ENCODE measurements around the gene CDH23. TPM values are rescaled to one million over a fixed set of nuclear protein-coding genes. Genes with fewer than 3 reads are reported as not detected.
A peak's percentile ranks its signal among the peaks of the same experiment; 100 is the strongest.

CDH23 gene
- total and polyA plus RNA-seq, 9 of the 15 experiments (the other 6 are each of a cell fraction or from before 2014, with no cell fraction given), result 0.18 to 1.2 (median 0.47) TPM

- ChIA-PET CTCF (ENCODE audit: low intra/inter-chr PET ratio) (no interaction called here), POLR2A (interaction anchor here (1.0 to 3.4 kb wide), 6 partner anchors 9 to 170 kb away, joined by 3 to 13 read pairs (median 4); no protein-coding TSS in a partner anchor)
- in situ Hi-C loops (cut with MboI) (no loop called here), intact Hi-C loops (cut with micrococcal nuclease) (loop anchor here (5.0 kb wide), 1 partner anchor 37 kb away; no protein-coding TSS in a partner anchor)
- 18% methylated on average over 7 of the region's 7 CpGs for WGBS (ENCODE audit: insufficient coverage, low coverage, missing lambda C conversion rate)
- no peaks in the 10 kb centered on the region for H3K27me3 ChIP-seq (ENCODE audit: control insufficient read depth in 2 of 2, insufficient read depth in 2 of 2, low read length in 2 of 2)
- FAIRE-seq (peak; percentile 72), DNase-seq (ENCODE audit: extremely low read depth in 1 of 4, low spot score in 3 of 4) (peak; percentile 72 to 92 (median 82)), ATAC-seq (peak; percentile 85)
- BruUV-seq (replicated peaks), result no TSS peak
- H4K20me1 ChIP-seq (replicated peaks; ENCODE audit: control insufficient read depth, insufficient read depth, low read length), result no peaks in the 10 kb centered on the region
- H3K9me1 ChIP-seq (ENCODE audit: control insufficient read depth, insufficient read depth, low read length), result no peaks in the 10 kb centered on the region
- no peaks in the 10 kb centered on the region for H3K9me3 ChIP-seq (replicated peaks; ENCODE audit: control insufficient read depth, insufficient read depth, low read depth, low read length)
- H3K4me3 ChIP-seq, result no peak overlapping the region
- H3K27ac ChIP-seq (ENCODE audit: extremely low read depth, low read depth, low read length), result peak overlapping the region; percentile 78
- peak overlapping the region; percentile 97 for H2AFZ ChIP-seq (ENCODE audit: low read depth, low read length)
- H3K4me1 ChIP-seq (replicated peaks in 1 of 2; ENCODE audit: control insufficient read depth in 2 of 2, insufficient read depth in 2 of 2, low read length in 2 of 2), result peaks cover 36 to 57% of the 10 kb centered on the region in 2 experiments
- H3K4me2 ChIP-seq (ENCODE audit: insufficient read depth, low read length), result peak overlapping the region; percentile 61
- no peaks in the 10 kb centered on the region for H3K36me3 ChIP-seq (ENCODE audit: control insufficient read depth, insufficient read depth, low read length)
- H3K9ac ChIP-seq (ENCODE audit: insufficient read depth in 1 of 2, low read depth in 2 of 2, low read length in 2 of 2), result peak overlapping the region; percentile 45 to 78
- no peaks in the 10 kb centered on the region for H3K79me2 ChIP-seq (ENCODE audit: control insufficient read depth, insufficient read depth, low read length)
- TF ChIP-seq ZNF583 (CRISPR knock-in tag; IDR thresholded peaks at IDR 0.05) (0 out of 2 replicates have a peak, but pooled peaks have one; percentile 40), SUPT5H (IDR thresholded peaks at IDR 0.05) (0 out of 2 replicates have a peak, but pooled peaks have one; percentile 46), RAD51 (IDR thresholded peaks at IDR 0.05; ENCODE audit: borderline replicate concordance, low read depth) (no peak; the same call in 1 of the 2 replicates), TAF1 (IDR thresholded peaks at IDR 0.05; ENCODE audit: control insufficient read depth, extremely low read depth, insufficient read depth, low read length, severe bottlenecking) (peak; percentile 33), CXXC5 (CRISPR knock-in tag; IDR thresholded peaks at IDR 0.05) (peak; percentile 45), ZBTB7A (IDR thresholded peaks at IDR 0.05; ENCODE audit: borderline replicate concordance, control insufficient read depth, low read depth, low read length) (0 out of 2 replicates have a peak, but pooled peaks have one; percentile 17), MIER1 (IDR thresholded peaks at IDR 0.05; ENCODE audit: low read depth) (no peak), HMBOX1 (IDR thresholded peaks at IDR 0.05) (0 out of 2 replicates have a peak, but pooled peaks have one; percentile 70), SIN3A (IDR thresholded peaks at IDR 0.05; ENCODE audit: borderline replicate concordance in 2 of 2, control insufficient read depth in 1 of 2, low read depth in 2 of 2, low read length in 2 of 2) (no peak), BCOR (IDR thresholded peaks at IDR 0.05) (peak; percentile 97), ZNF184 (CRISPR knock-in tag; IDR thresholded peaks at IDR 0.05) (no peak), ARID3A (IDR thresholded peaks at IDR 0.05; ENCODE audit: borderline replicate concordance, low read depth, low read length) (peak; percentile 75; the same call in 1 of the 2 replicates), CBX3 (IDR thresholded peaks at IDR 0.05; ENCODE audit: borderline replicate concordance in 1 of 2, low read length in 2 of 2) (peak in 1 of 2 experiments; percentile 40; a peak in 1 of 3 replicates), ADNP (tag; IDR thresholded peaks at IDR 0.05) (peak; percentile 96), LARP7 (IDR thresholded peaks at IDR 0.05) (no peak), GABPA (tag; conservative IDR thresholded peaks at IDR 0.05; ENCODE audit: low read depth) (peak; percentile 52; the same call in 1 of the 2 replicates), TAF9B (IDR thresholded peaks at IDR 0.05; ENCODE audit: partially characterized antibody) (no peak), HDAC2 (IDR thresholded peaks at IDR 0.05) (peak; percentile 93), ZNF699 (CRISPR knock-in tag; IDR thresholded peaks at IDR 0.05; ENCODE audit: insufficient replicate concordance) (no peak), MLLT1 (IDR thresholded peaks at IDR 0.05) (peak in 1 of 2 experiments; percentile 24; a peak in 1 of 4 replicates)
Measured at GRCh38 chr10:71648933-71649320, 252.2 kb downstream of the CDH23 start.
